Body of pancreas (tissue), 4 donors: Measurements from ENCODE around the gene AP1M1. TPM values are rescaled to one million over a fixed set of nuclear protein-coding genes. Genes with fewer than 3 reads are reported as not detected.

Source experiments
- ATAC-seq: fragments of 150-250 bp; one replicate; pipeline ENCODE4 v1.9.1; 2016
- DNase-seq, 4 donors: peaks; one replicate each; pipeline ENCODE4 v3.0.0-alpha.2; 2019
- H3K27ac ChIP-seq, 4 donors: fragments of 200-600 bp; sonication (generic); 1 replicate in 3 of 4; 2 replicates in 1 of 4; pipeline versions ENCODE4 v1.5.1 to v1.6.1; 2016 to 2019; ENCODE audit warnings: mild to moderate bottlenecking in 1 of 4, mixed read lengths in 1 of 4, moderate library complexity in 1 of 4
- H3K27me3 ChIP-seq, 2 donors: fragments of 200-600 bp; sonication (generic); one replicate each; pipeline ENCODE4 v1.6.0; 2016; ENCODE audit warnings: mild to moderate bottlenecking in 1 of 2
- H3K36me3 ChIP-seq, 2 donors: fragments of 200-600 bp; sonication (generic); replicated peaks in 1 of 2; 2 replicates each; pipeline ENCODE4 v1.5.1; 2016; ENCODE audit warnings: low read depth in 2 of 2; ENCODE audit not compliant: insufficient read depth in 1 of 2
- H3K4me1 ChIP-seq: fragments of 200-600 bp; sonication (generic); one replicate; pipeline ENCODE4 v1.6.0; 2016
- H3K4me3 ChIP-seq, 2 donors: fragments of 200-600 bp; sonication (generic); 1 replicate in 1 of 2; 2 replicates in 1 of 2; pipeline ENCODE4 v1.5.1; 2016 to 2019
- H3K9me3 ChIP-seq, 3 donors: fragments of 200-600 bp; sonication (generic); 1 replicate in 2 of 3; 2 replicates in 1 of 3; pipeline ENCODE4 v1.5.1; 2016
- CTCF ChIP-seq, 7 experiments: fragments of 450-650 bp in 4 of 7; fragments of 200-600 bp in 3 of 7; sonication (generic) in 3 of 7; IDR thresholded peaks; one replicate each; pipeline ENCODE4 v1.5.1; 2016 to 2019; ENCODE audit warnings: antibody characterized with exemption in 7 of 7
- POLR2A ChIP-seq, 3 donors: fragments of 450-650 bp; IDR thresholded peaks; one replicate each; pipeline ENCODE4 v1.6.1; 2016; ENCODE audit warnings: antibody characterized with exemption in 3 of 3, mild to moderate bottlenecking in 2 of 3
- WGBS, 2 donors: methylation state at CpG; one replicate each; pipeline ENCODE4 v1.1.5; 2017; 5-methylcytosine and 5-hydroxymethylcytosine counted together
- intact Hi-C: fragments of 100-400 bp; cut with DNase I; formaldehyde crosslinking; loops from one replicate; pipeline ENCODE4 v1.15.1; 2023
- total RNA-seq, 2 donors: library from RNA; depleted of rRNA; stranded (reverse); fragments of >200 nt; gene quantifications; one replicate each; pipeline ENCODE4 v1.1.0, GENCODE V29; 2016

AP1M1 gene
- total RNA-seq, 2 donors from 2014 or later = 22.3 to 23.1 TPM

- no peaks in the 10 kb centered on the region for H3K27me3 ChIP-seq
- intact Hi-C loops = no loop called here
- peaks cover 0 to 4% of the 10 kb centered on the region in 2 donors for H3K36me3 ChIP-seq
- WGBS, 2 donors = 85 to 90% methylated on average over 18 to 20 of the region's 21 CpGs
- DNase-seq = no peak
- H3K4me1 ChIP-seq = no peaks in the 10 kb centered on the region
- no peak overlapping the region for H3K27ac ChIP-seq
- no peak overlapping the region for H3K4me3 ChIP-seq
- H3K9me3 ChIP-seq = no peaks in the 10 kb centered on the region
- ATAC-seq = no peak
- TF ChIP-seq POLR2A (IDR thresholded peaks at IDR 0.05) (no peak), CTCF (IDR thresholded peaks at IDR 0.05) (no peak)
Measured at GRCh38 chr19:16208064-16208759, 10.5 kb downstream of the AP1M1 start.

- Histone ChIP-seq H3K27ac (no peak overlapping the region), H3K4me3 (no peak overlapping the region), H3K27me3 (no peaks in the 10 kb centered on the region), H3K9me3 (no peaks in the 10 kb centered on the region), H3K36me3 (peaks cover 0 to 2% of the 10 kb centered on the region in 2 donors), H3K4me1 (no peaks in the 10 kb centered on the region)
- ATAC-seq (no peak), DNase-seq (no peak)
- intact Hi-C loops = no loop called here
- TF ChIP-seq POLR2A (IDR thresholded peaks at IDR 0.05) (no peak), CTCF (IDR thresholded peaks at IDR 0.05) (no peak)
- WGBS, 2 donors = 91 to 93% methylated on average over 27 to 28 of the region's 29 CpGs
Measured at GRCh38 chr19:16208847-16209665, 11.3 kb downstream of the AP1M1 start.

- ATAC-seq (no peak), DNase-seq (no peak)
- H3K27me3 ChIP-seq = no peaks in the 10 kb centered on the region
- H3K4me1 ChIP-seq = no peaks in the 10 kb centered on the region
- H3K27ac ChIP-seq = no peak overlapping the region
- H3K4me3 ChIP-seq = no peak overlapping the region
- TF ChIP-seq POLR2A (IDR thresholded peaks at IDR 0.05) (no peak), CTCF (IDR thresholded peaks at IDR 0.05) (no peak)
- peaks cover 0 to 2% of the 10 kb centered on the region in 2 donors for H3K36me3 ChIP-seq
- H3K9me3 ChIP-seq = no peaks in the 10 kb centered on the region
- intact Hi-C loops = no loop called here
- 81% methylated on average over 4 of the region's 4 CpGs for WGBS, 2 donors
Measured at GRCh38 chr19:16210168-16210567, 12.5 kb downstream of the AP1M1 start.

- DNase-seq (no peak), ATAC-seq (no peak)
- Histone ChIP-seq H3K36me3 (peaks cover 0 to 2% of the 10 kb centered on the region in 2 donors), H3K4me1 (no peaks in the 10 kb centered on the region), H3K9me3 (no peaks in the 10 kb centered on the region), H3K27ac (no peak overlapping the region), H3K27me3 (no peaks in the 10 kb centered on the region), H3K4me3 (no peak overlapping the region)
- TF ChIP-seq CTCF (IDR thresholded peaks at IDR 0.05) = no peak
- TF ChIP-seq POLR2A (IDR thresholded peaks at IDR 0.05) = no peak
- intact Hi-C loops = no loop called here
Measured at GRCh38 chr19:16213076-16213475, 15.4 kb downstream of the AP1M1 start.
